HepG2 (cell line): ENCODE results near the gene BEAN1. TPM values are rescaled to one million over a fixed set of nuclear protein-coding genes. Genes with fewer than 3 reads are reported as not detected.

Experiments
- ATAC-seq: fragments of 200-7000 bp; cut with Tn5 transposase; 3 replicates; pipeline ENCODE4 v1.9.1; 2020; ENCODE audit warnings: mild to moderate bottlenecking, moderate library complexity
- BruUV-seq: library from RNA; stranded (reverse); fragments of 400-500 nt; replicated peaks from 2 replicates; lab custom pipeline; 2021; lab: Mats Ljungman, UMichigan
- CTCF ChIA-PET: fragments of 300-600 bp; formaldehyde crosslinking; extraction: SDS; loops from one replicate; lab custom pipeline; 2021; ENCODE audit warnings: low total read pairs, inconsistent platforms, low intra/inter-chr PET ratio; lab: Yijun Ruan, JAX
- POLR2A ChIA-PET: fragments of 350-600 bp; sonication (Branson Sonifier 250); formaldehyde crosslinking; loops from one replicate; lab custom pipeline; 2020; ENCODE audit warnings: antibody characterized with exemption, inconsistent platforms; lab: Yijun Ruan, JAX
- DNase-seq: peaks from one replicate; pipeline ENCODE4 v3.0.0-alpha.2; 2015; ENCODE audit warnings: low spot score
- FAIRE-seq: peaks from 3 replicates; lab custom pipeline; 2011; peaks lifted over from hg19 to GRCh38; lab: Jason Lieb, UNC
- H2AFZ ChIP-seq: one replicate; pipeline ENCODE4 v1.6.1; 2011; ENCODE audit warnings: low read length, inconsistent platforms
- H3K27ac ChIP-seq: fragments of 300-600 bp; 3 replicates; pipeline ENCODE4 v1.8.0; 2011; ENCODE audit warnings: mixed run types, mild to moderate bottlenecking, mixed read lengths, low read length, inconsistent platforms; ENCODE audit not compliant: insufficient read depth; ENCODE audit errors: extremely low read length
- H3K27me3 ChIP-seq, 2 experiments: fragments of 200-600 bp in 1 of 2; 2 replicates in 1 of 2; 3 replicates in 1 of 2; pipeline versions ENCODE4 v1.6.0 to v1.8.0; 2011; ENCODE audit warnings: low read length in 2 of 2, mild to moderate bottlenecking in 2 of 2, moderate library complexity in 2 of 2, inconsistent platforms in 1 of 2; ENCODE audit not compliant: insufficient read depth in 2 of 2, control insufficient read depth in 1 of 2
- H3K36me3 ChIP-seq, 2 experiments: fragments of 200-600 bp in 1 of 2; replicated peaks in 1 of 2; 2 replicates in 1 of 2; 3 replicates in 1 of 2; pipeline versions ENCODE4 v1.5.1 to v1.8.0; 2011; ENCODE audit warnings: low read length in 2 of 2, inconsistent platforms in 1 of 2; ENCODE audit not compliant: insufficient read depth in 2 of 2, control insufficient read depth in 1 of 2
- H3K4me1 ChIP-seq: 2 replicates; pipeline ENCODE4 v1.5.1; 2012; ENCODE audit warnings: low read length, inconsistent platforms; ENCODE audit not compliant: insufficient read depth
- H3K4me2 ChIP-seq: 2 replicates; pipeline ENCODE4 v1.6.0; 2011; ENCODE audit warnings: low read depth, low read length, inconsistent platforms
- H3K4me3 ChIP-seq, 3 experiments: fragments of 200-600 bp in 1 of 3; sonication (generic), shearing (Covaris generic) in 1 of 3; replicated peaks in 1 of 3; 2 replicates each; pipeline ENCODE4 v1.5.1; 2011 to 2016; ENCODE audit warnings: low read length in 3 of 3, inconsistent platforms in 2 of 3, low read depth in 2 of 3, mild to moderate bottlenecking in 2 of 3, control low read depth in 1 of 3, mixed read lengths in 1 of 3; ENCODE audit not compliant: insufficient read depth in 1 of 3
- H3K79me2 ChIP-seq: one replicate; pipeline ENCODE4 v1.6.1; 2011; ENCODE audit warnings: low read length, inconsistent platforms; ENCODE audit not compliant: insufficient read depth
- H3K9ac ChIP-seq: 2 replicates; pipeline ENCODE4 v1.6.0; 2011; ENCODE audit warnings: mild to moderate bottlenecking, low read depth, low read length, inconsistent platforms; ENCODE audit not compliant: insufficient read depth
- H3K9me3 ChIP-seq: 2 replicates; pipeline ENCODE4 v1.5.1; 2012; ENCODE audit warnings: mild to moderate bottlenecking, low read length
- H4K20me1 ChIP-seq: 2 replicates; pipeline ENCODE4 v1.6.0; 2011; ENCODE audit warnings: inconsistent platforms, mild to moderate bottlenecking, low read length, moderate library complexity; ENCODE audit not compliant: insufficient read depth
- AGO2 ChIP-seq: fragments of 200-400 bp; formaldehyde crosslinking; optimal IDR thresholded peaks from 2 replicates; pipeline ENCODE3; 2017; ENCODE audit warnings: mild to moderate bottlenecking, low read depth, low read length, moderate library complexity
- ATAD3A ChIP-seq: sonication (generic); formaldehyde crosslinking; IDR thresholded peaks from 2 replicates; pipeline ENCODE4 v1.4.0; 2020; ENCODE audit warnings: missing genetic modification reagents
- MAFF ChIP-seq: IDR thresholded peaks from 2 replicates; pipeline ENCODE4 v1.6.1; 2011; ENCODE audit warnings: low read depth, low read length, improper control_type of control experiment
- MAFG ChIP-seq: sonication (generic); formaldehyde crosslinking; IDR thresholded peaks from 2 replicates; pipeline ENCODE4 v1.5.1; 2020; ENCODE audit warnings: mild to moderate bottlenecking, missing genetic modification reagents
- MAFK ChIP-seq, 2 experiments: IDR thresholded peaks in 1 of 2; conservative IDR thresholded peaks in 1 of 2; 2 replicates each; pipeline ENCODE4 v1.6.1; 2011; ENCODE audit warnings: improper control_type of control experiment in 2 of 2, low read length in 2 of 2
- MED8 ChIP-seq: sonication (generic); formaldehyde crosslinking; IDR thresholded peaks from 2 replicates; pipeline ENCODE4 v1.8.1; 2023; ENCODE audit warnings: mild to moderate bottlenecking, missing genetic modification reagents; ENCODE audit not compliant: insufficient replicate concordance
- NRL ChIP-seq: sonication (generic); formaldehyde crosslinking; IDR thresholded peaks from 2 replicates; pipeline ENCODE4 v1.5.0; 2020; ENCODE audit warnings: missing genetic modification reagents, mild to moderate bottlenecking, moderate library complexity, borderline replicate concordance
- U2AF2 ChIP-seq: fragments of 200-400 bp; formaldehyde crosslinking; IDR thresholded peaks from 2 replicates; pipeline ENCODE4 v1.6.1; 2017; ENCODE audit warnings: low read depth, mild to moderate bottlenecking, low read length
- ZNF382 ChIP-seq: sonication (generic); formaldehyde crosslinking; IDR thresholded peaks from 2 replicates; pipeline ENCODE4 v1.5.0; 2020; ENCODE audit warnings: missing genetic modification reagents, mild to moderate bottlenecking, borderline replicate concordance
- ZNF619 ChIP-seq: sonication (generic); formaldehyde crosslinking; IDR thresholded peaks from 2 replicates; pipeline ENCODE4 v1.4.0; 2020; ENCODE audit warnings: mild to moderate bottlenecking, missing genetic modification reagents
- ZNF761 ChIP-seq: sonication (generic); formaldehyde crosslinking; conservative IDR thresholded peaks from 2 replicates; pipeline ENCODE4 v1.4.0; 2020; ENCODE audit warnings: mild to moderate bottlenecking, missing genetic modification reagents
- ZNF768 ChIP-seq: sonication (generic); formaldehyde crosslinking; IDR thresholded peaks from 2 replicates; pipeline ENCODE4 v1.4.0; 2020; ENCODE audit warnings: missing genetic modification reagents
- ZSCAN12 ChIP-seq: sonication (generic); formaldehyde crosslinking; IDR thresholded peaks from 2 replicates; pipeline ENCODE4 v1.9.0; 2021; ENCODE audit warnings: mild to moderate bottlenecking, missing genetic modification reagents
- WGBS: methylation state at CpG from one replicate; pipeline ENCODE4 v1.1.6; 2017; ENCODE audit warnings: low lambda C conversion rate; 5-methylcytosine and 5-hydroxymethylcytosine counted together
- in situ Hi-C: cut with HindIII; loops from 2 replicates; pipeline ENCODE4 v1.10.0; 2017; ENCODE audit warnings: low pct_unique_long_range_greater_than_20kb; ENCODE audit not compliant: extremely low pct_ligation_motif_present
- intact Hi-C: fragments of 100-400 bp; cut with micrococcal nuclease; formaldehyde crosslinking; loops from one replicate; pipeline ENCODE4 v1.10.0; 2022; ENCODE audit not compliant: unreplicated experiment
- polyA plus RNA-seq, 8 experiments: library from polyadenylated mRNA; depleted of rRNA in 3 of 8; stranded (reverse) in 7 of 8; unstranded in 1 of 8; fragments of >200 nt; fragmentation: Illumina TruSeq in 4 of 8; extraction: Trizol in 4 of 8; gene quantifications; 2 replicates each; pipeline versions ENCODE4 v1.2.1 to v1.2.3, GENCODE V29; 2011 to 2016; ENCODE audit warnings: low read depth in 4 of 8, missing spikeins in 1 of 8, mixed read lengths in 1 of 8; ENCODE audit not compliant: insufficient read depth in 1 of 8
- total RNA-seq, 5 experiments: library from RNA; depleted of rRNA; stranded (reverse); fragments of >200 nt; fragmentation: Illumina TruSeq; extraction: Trizol; gene quantifications; 2 replicates each; pipeline ENCODE4 v1.2.3, GENCODE V29; 2016; ENCODE audit warnings: low read depth in 1 of 5
- TF ChIP-seq, protein P1 (sequence below): sonication (generic); formaldehyde crosslinking; IDR thresholded peaks from 2 replicates; pipeline ENCODE4 v1.4.0; 2020; ENCODE audit warnings: mild to moderate bottlenecking, missing genetic modification reagents, borderline replicate concordance
- TF ChIP-seq, protein P2 (sequence below): sonication (generic); formaldehyde crosslinking; IDR thresholded peaks from 2 replicates; pipeline ENCODE4 v1.5.0; 2020; ENCODE audit warnings: missing genetic modification reagents
- TF ChIP-seq, protein P3 (sequence below): sonication (generic); formaldehyde crosslinking; IDR thresholded peaks from 2 replicates; pipeline ENCODE4 v1.4.0; 2020; ENCODE audit warnings: missing genetic modification reagents, borderline replicate concordance

BEAN1 gene
- total and polyA plus RNA-seq, 2 of the 13 experiments (the other 11 are each of a cell fraction or from before 2014, with no cell fraction given) = 0.53 to 1.4 TPM

GRCh38 chr16:66510711-66511601, 83.9 kb downstream of the BEAN1 start:
- Histone ChIP-seq H3K9ac (no peak overlapping the region), H3K9me3 (no peaks in the 10 kb centered on the region), H2AFZ (no peak overlapping the region), H3K27me3 (no peaks in the 10 kb centered on the region), H3K4me1 (peaks cover 40% of the 10 kb centered on the region), H3K4me3 (no peak overlapping the region), H3K36me3 (peaks cover 3 to 5% of the 10 kb centered on the region in 2 experiments; a peak in 4 of 5 replicates), H3K4me2 (no peak overlapping the region), H4K20me1 (no peaks in the 10 kb centered on the region), H3K27ac (no peak overlapping the region), H3K79me2 (no peaks in the 10 kb centered on the region)
- no peak for FAIRE-seq
- 95% methylated on average over 12 of the region's 12 CpGs for WGBS
- intact Hi-C loops (no loop called here), in situ Hi-C loops (no loop called here)
- ATAC-seq = no peak
- no TSS peak for BruUV-seq
- no peak for DNase-seq
- CTCF ChIA-PET = no interaction called here
- POLR2A ChIA-PET = interaction anchor here (1.2 to 2.2 kb wide), 2 partner anchors 41 to 77 kb away, joined by 3 to 10 read pairs; partner anchors contain the start of gene CKLF
- TF ChIP-seq, protein P1, sequence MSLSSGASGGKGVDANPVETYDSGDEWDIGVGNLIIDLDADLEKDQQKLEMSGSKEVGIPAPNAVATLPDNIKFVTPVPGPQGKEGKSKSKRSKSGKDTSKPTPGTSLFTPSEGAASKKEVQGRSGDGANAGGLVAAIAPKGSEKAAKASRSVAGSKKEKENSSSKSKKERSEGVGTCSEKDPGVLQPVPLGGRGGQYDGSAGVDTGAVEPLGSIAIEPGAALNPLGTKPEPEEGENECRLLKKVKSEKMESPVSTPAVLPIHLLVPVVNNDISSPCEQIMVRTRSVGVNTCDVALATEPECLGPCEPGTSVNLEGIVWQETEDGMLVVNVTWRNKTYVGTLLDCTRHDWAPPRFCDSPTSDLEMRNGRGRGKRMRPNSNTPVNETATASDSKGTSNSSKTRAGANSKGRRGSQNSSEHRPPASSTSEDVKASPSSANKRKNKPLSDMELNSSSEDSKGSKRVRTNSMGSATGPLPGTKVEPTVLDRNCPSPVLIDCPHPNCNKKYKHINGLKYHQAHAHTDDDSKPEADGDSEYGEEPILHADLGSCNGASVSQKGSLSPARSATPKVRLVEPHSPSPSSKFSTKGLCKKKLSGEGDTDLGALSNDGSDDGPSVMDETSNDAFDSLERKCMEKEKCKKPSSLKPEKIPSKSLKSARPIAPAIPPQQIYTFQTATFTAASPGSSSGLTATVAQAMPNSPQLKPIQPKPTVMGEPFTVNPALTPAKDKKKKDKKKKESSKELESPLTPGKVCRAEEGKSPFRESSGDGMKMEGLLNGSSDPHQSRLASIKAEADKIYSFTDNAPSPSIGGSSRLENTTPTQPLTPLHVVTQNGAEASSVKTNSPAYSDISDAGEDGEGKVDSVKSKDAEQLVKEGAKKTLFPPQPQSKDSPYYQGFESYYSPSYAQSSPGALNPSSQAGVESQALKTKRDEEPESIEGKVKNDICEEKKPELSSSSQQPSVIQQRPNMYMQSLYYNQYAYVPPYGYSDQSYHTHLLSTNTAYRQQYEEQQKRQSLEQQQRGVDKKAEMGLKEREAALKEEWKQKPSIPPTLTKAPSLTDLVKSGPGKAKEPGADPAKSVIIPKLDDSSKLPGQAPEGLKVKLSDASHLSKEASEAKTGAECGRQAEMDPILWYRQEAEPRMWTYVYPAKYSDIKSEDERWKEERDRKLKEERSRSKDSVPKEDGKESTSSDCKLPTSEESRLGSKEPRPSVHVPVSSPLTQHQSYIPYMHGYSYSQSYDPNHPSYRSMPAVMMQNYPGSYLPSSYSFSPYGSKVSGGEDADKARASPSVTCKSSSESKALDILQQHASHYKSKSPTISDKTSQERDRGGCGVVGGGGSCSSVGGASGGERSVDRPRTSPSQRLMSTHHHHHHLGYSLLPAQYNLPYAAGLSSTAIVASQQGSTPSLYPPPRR = no peak
- peak; percentile 99 to 100 for TF ChIP-seq MAFK (conservative IDR thresholded peaks at IDR 0.05 in 1 of 2, IDR thresholded peaks at IDR 0.05 in 1 of 2; ENCODE audit: low read length in 2 of 2)
- TF ChIP-seq ZNF761 (CRISPR knock-in tag) = 0 out of 2 replicates have a peak, but pooled peaks have one; percentile 11
- TF ChIP-seq, protein P2, sequence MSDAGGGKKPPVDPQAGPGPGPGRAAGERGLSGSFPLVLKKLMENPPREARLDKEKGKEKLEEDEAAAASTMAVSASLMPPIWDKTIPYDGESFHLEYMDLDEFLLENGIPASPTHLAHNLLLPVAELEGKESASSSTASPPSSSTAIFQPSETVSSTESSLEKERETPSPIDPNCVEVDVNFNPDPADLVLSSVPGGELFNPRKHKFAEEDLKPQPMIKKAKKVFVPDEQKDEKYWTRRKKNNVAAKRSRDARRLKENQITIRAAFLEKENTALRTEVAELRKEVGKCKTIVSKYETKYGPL (CRISPR knock-in tag) = no peak
- TF ChIP-seq, protein P3, sequence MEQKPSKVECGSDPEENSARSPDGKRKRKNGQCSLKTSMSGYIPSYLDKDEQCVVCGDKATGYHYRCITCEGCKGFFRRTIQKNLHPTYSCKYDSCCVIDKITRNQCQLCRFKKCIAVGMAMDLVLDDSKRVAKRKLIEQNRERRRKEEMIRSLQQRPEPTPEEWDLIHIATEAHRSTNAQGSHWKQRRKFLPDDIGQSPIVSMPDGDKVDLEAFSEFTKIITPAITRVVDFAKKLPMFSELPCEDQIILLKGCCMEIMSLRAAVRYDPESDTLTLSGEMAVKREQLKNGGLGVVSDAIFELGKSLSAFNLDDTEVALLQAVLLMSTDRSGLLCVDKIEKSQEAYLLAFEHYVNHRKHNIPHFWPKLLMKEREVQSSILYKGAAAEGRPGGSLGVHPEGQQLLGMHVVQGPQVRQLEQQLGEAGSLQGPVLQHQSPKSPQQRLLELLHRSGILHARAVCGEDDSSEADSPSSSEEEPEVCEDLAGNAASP (CRISPR knock-in tag) = no peak
- TF ChIP-seq ZNF768 (CRISPR knock-in tag) = peak; percentile 90
- no peak for TF ChIP-seq U2AF2
- TF ChIP-seq ZNF382 (CRISPR knock-in tag) = no peak
- TF ChIP-seq NRL (CRISPR knock-in tag) = no peak
- TF ChIP-seq ZNF619 (CRISPR knock-in tag) = 0 out of 2 replicates have a peak, but pooled peaks have one; percentile 35
- TF ChIP-seq MAFF = peak; percentile 99
- no peak for TF ChIP-seq AGO2
- TF ChIP-seq ZSCAN12 (CRISPR knock-in tag) = no peak
- TF ChIP-seq MED8 (CRISPR knock-in tag) = no peak
- TF ChIP-seq ATAD3A = no peak
- peak; percentile 85 for TF ChIP-seq MAFG
